NT2/D1 (cell line): Measurements from ENCODE around the gene JMJD4.
"Not testable (repeated sequence)": the region's sequence is repeated elsewhere in the genome, so short reads cannot be mapped to it uniquely, and the experiment has no call there.

ENCODE experiments used
- DNase-seq: peaks from one replicate; pipeline ENCODE4 v3.0.0-alpha.2; 2011; ENCODE audit warnings: low read depth, low spot score
- H3K27me3 ChIP-seq: 2 replicates; pipeline ENCODE4 v1.6.0; 2011; ENCODE audit warnings: mild to moderate bottlenecking; ENCODE audit not compliant: insufficient read length, insufficient read depth
- H3K36me3 ChIP-seq: 2 replicates; pipeline ENCODE4 v1.6.1; 2011; ENCODE audit warnings: mild to moderate bottlenecking, low read length, mixed read lengths; ENCODE audit not compliant: insufficient read depth, insufficient read length
- H3K4me1 ChIP-seq: 2 replicates; pipeline ENCODE4 v1.5.1; 2011; ENCODE audit not compliant: insufficient read depth, insufficient read length
- H3K4me3 ChIP-seq: 2 replicates; pipeline ENCODE4 v1.5.1; 2011; ENCODE audit warnings: low read depth; ENCODE audit not compliant: insufficient read length
- H3K9ac ChIP-seq: 2 replicates; pipeline ENCODE4 v1.6.0; 2011; ENCODE audit warnings: low read depth; ENCODE audit not compliant: insufficient read length
- H3K9me3 ChIP-seq: 2 replicates; pipeline ENCODE4 v1.5.1; 2011; ENCODE audit warnings: mild to moderate bottlenecking, low read length; ENCODE audit not compliant: insufficient read depth
- SUZ12 ChIP-seq: IDR thresholded peaks from 2 replicates; pipeline ENCODE4 v1.6.1; 2011; ENCODE audit not compliant: insufficient read length, insufficient read depth; ENCODE audit errors: extremely low read depth
- YY1 ChIP-seq: IDR thresholded peaks from 2 replicates; pipeline ENCODE4 v1.6.1; 2011; ENCODE audit not compliant: insufficient read length, insufficient read depth
- ZNF274 ChIP-seq: IDR thresholded peaks from 2 replicates; pipeline ENCODE4 v1.6.1; 2011; ENCODE audit warnings: mild to moderate bottlenecking, low read depth, low read length

Gene JMJD4

GRCh38 chr1:227725046-227725445 is 10.1 kb downstream of the JMJD4 start:
- H3K27me3 ChIP-seq, result no peaks in the 10 kb centered on the region
- no peak overlapping the region for H3K4me3 ChIP-seq
- no peak for DNase-seq
- H3K36me3 ChIP-seq, result no peaks in the 10 kb centered on the region
- TF ChIP-seq ZNF274, result no peak
- H3K9me3 ChIP-seq, result peaks cover 48% of the 10 kb centered on the region
- no peak overlapping the region for H3K9ac ChIP-seq
- peaks cover 11% of the 10 kb centered on the region for H3K4me1 ChIP-seq

GRCh38 chr1:227723474-227723873 is 11.6 kb downstream of the JMJD4 start:
- peaks cover 60% of the 10 kb centered on the region for H3K9me3 ChIP-seq
- H3K4me1 ChIP-seq, result no peaks in the 10 kb centered on the region
- H3K36me3 ChIP-seq, result no peaks in the 10 kb centered on the region
- TF ChIP-seq ZNF274 (no peak), YY1 (no peak), SUZ12 (no peak)
- no peaks in the 10 kb centered on the region for H3K27me3 ChIP-seq
- H3K9ac ChIP-seq, result no peak overlapping the region
- no peak overlapping the region for H3K4me3 ChIP-seq
- no peak for DNase-seq

GRCh38 chr1:227718932-227719331 is 16.2 kb downstream of the JMJD4 start:
- TF ChIP-seq ZNF274 (no peak), YY1 (no peak), SUZ12 (no peak)
- Histone ChIP-seq H3K9me3 (peaks cover 60% of the 10 kb centered on the region), H3K36me3 (no peaks in the 10 kb centered on the region), H3K9ac (no peak overlapping the region), H3K27me3 (no peaks in the 10 kb centered on the region), H3K4me3 (no peak overlapping the region), H3K4me1 (no peaks in the 10 kb centered on the region)
- no peak for DNase-seq

GRCh38 chr1:227712648-227713047 is 22.5 kb downstream of the JMJD4 start:
- H3K4me3 ChIP-seq, result no peak overlapping the region
- no peak overlapping the region for H3K9ac ChIP-seq
- DNase-seq, result no peak
- TF ChIP-seq ZNF274 (no peak), SUZ12 (no peak), YY1 (no peak)
- no peaks in the 10 kb centered on the region for H3K36me3 ChIP-seq
- H3K4me1 ChIP-seq, result no peaks in the 10 kb centered on the region
- H3K27me3 ChIP-seq, result no peaks in the 10 kb centered on the region
- H3K9me3 ChIP-seq, result peaks cover 45% of the 10 kb centered on the region

- not testable (repeated sequence) for H3K4me3 ChIP-seq, DNase-seq, H3K36me3 ChIP-seq, H3K4me1 ChIP-seq, H3K9ac ChIP-seq, H3K27me3 ChIP-seq
- H3K9me3 ChIP-seq, result peaks cover 45% of the 10 kb centered on the region
These were observed 24.6 kb downstream of the JMJD4 start for GRCh38 chr1:227710474-227710873.

GRCh38 chr1:227709451-227709850 is 25.7 kb downstream of the JMJD4 start:
- peaks cover 40% of the 10 kb centered on the region for H3K9me3 ChIP-seq
- no peaks in the 10 kb centered on the region for H3K27me3 ChIP-seq
- H3K36me3 ChIP-seq, result no peaks in the 10 kb centered on the region
- no peak for TF ChIP-seq ZNF274
- TF ChIP-seq SUZ12, result no peak
- no peak for TF ChIP-seq YY1
- no peak overlapping the region for H3K9ac ChIP-seq
- H3K4me3 ChIP-seq, result no peak overlapping the region
- DNase-seq, result no peak
- H3K4me1 ChIP-seq, result no peaks in the 10 kb centered on the region

- Histone ChIP-seq H3K27me3 (no peaks in the 10 kb centered on the region), H3K9ac (no peak overlapping the region), H3K4me1 (no peaks in the 10 kb centered on the region), H3K4me3 (no peak overlapping the region), H3K9me3 (peaks cover 27% of the 10 kb centered on the region), H3K36me3 (no peaks in the 10 kb centered on the region)
- DNase-seq, result no peak
- TF ChIP-seq YY1 (no peak), ZNF274 (no peak), SUZ12 (no peak)
These were observed 27.3 kb downstream of the JMJD4 start for GRCh38 chr1:227707846-227708245.

DNA sequence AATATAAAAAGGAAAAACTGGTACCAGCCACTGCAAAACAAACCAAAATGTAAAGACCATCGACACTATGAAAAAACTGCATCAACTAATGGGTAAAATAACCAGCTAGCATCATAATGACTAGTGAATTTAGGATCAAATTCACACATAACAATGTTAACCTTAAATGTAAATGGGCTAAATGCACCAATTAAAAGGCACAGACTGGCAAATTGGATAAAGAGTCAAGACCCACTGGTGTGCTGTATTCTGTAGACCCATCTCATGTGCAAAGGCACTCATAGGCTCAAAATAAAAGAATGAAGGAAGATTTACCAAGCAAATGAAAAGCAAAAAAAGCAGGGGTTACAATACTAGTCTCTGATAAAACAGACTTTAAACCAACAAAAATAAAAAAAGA is 33.5 kb downstream of the JMJD4 start:
- H3K9me3 ChIP-seq, result peaks cover 25% of the 10 kb centered on the region; the same call in 1 of the 2 replicates
- not testable (repeated sequence) for H3K9ac ChIP-seq, H3K36me3 ChIP-seq, H3K4me3 ChIP-seq, H3K4me1 ChIP-seq, DNase-seq, H3K27me3 ChIP-seq
